GM10266 (cell line): ENCODE measurements around the gene CALML3.
"Not testable (repeated sequence)": the region's sequence is repeated elsewhere in the genome, so short reads cannot be mapped to it uniquely, and the experiment has no call there.

Experiments
- DNase-seq: peaks from one replicate; pipeline ENCODE4 v3.0.0; 2012; ENCODE audit errors: extremely low spot score
- TF ChIP-seq, protein P1 (sequence below): IDR thresholded peaks from 2 replicates; pipeline ENCODE4 v1.5.1; 2012; ENCODE audit warnings: mild to moderate bottlenecking, low read depth; ENCODE audit not compliant: control insufficient read depth, insufficient read depth; ENCODE audit errors: missing control alignments

Gene CALML3

DNA sequence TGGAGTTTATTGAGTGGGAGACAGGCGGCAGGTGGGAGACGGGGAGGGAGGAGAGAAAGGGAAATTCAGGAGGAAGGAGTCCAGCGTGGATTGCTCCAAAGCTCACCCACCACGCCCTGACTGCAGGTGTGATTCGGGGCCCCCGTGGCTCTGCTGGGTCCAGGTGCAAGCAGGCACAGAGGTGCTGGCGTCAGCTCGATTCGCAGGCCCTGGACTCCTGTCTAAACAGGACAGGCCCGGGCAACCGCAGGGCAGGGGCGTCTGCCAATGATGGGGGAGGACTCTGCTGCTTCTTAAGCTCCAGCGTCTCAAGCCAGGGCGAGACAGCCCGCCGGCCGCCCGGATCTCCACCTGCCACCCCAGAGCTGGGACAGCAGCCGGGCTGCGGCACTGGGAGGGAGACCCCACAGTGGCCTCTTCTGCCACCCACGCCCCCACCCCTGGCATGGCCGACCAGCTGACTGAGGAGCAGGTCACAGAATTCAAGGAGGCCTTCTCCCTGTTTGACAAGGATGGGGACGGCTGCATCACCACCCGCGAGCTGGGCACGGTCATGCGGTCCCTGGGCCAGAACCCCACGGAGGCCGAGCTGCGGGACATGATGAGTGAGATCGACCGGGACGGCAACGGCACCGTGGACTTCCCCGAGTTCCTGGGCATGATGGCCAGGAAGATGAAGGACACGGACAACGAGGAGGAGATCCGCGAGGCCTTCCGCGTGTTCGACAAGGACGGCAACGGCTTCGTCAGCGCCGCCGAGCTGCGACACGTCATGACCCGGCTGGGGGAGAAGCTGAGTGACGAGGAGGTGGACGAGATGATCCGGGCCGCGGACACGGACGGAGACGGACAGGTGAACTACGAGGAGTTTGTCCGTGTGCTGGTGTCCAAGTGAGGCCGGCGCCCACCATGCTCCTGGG lies at the start of gene CALML3:
Gene CALML3, plus strand, starts transcription at position 321 of the 920 bp plus-strand sequence. Its CDS starts 125 bp downstream, at position 446.
- no peak for DNase-seq
- TF ChIP-seq, protein P1, sequence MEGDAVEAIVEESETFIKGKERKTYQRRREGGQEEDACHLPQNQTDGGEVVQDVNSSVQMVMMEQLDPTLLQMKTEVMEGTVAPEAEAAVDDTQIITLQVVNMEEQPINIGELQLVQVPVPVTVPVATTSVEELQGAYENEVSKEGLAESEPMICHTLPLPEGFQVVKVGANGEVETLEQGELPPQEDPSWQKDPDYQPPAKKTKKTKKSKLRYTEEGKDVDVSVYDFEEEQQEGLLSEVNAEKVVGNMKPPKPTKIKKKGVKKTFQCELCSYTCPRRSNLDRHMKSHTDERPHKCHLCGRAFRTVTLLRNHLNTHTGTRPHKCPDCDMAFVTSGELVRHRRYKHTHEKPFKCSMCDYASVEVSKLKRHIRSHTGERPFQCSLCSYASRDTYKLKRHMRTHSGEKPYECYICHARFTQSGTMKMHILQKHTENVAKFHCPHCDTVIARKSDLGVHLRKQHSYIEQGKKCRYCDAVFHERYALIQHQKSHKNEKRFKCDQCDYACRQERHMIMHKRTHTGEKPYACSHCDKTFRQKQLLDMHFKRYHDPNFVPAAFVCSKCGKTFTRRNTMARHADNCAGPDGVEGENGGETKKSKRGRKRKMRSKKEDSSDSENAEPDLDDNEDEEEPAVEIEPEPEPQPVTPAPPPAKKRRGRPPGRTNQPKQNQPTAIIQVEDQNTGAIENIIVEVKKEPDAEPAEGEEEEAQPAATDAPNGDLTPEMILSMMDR = no peak

DNA sequence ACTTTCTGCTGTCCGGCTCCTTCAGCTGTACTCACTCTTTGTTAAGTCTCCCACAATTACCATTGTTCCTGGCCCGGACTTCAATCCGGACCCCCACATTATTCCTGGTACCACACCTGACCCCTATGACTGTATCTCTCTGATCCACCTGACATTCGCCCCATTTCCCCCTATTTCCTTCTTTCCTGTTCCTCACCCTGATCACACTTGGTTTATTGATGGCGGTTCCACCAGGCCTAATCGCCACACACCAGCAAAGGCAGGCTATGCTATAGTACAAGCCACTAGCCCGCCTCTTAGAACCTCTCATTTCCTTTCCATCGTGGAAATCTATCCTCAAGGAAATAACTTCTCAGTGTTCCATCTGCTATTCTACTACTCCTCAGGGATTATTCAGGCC lies 49.7 kb upstream of the CALML3 start:
- DNase-seq = not testable (repeated sequence)

DNA sequence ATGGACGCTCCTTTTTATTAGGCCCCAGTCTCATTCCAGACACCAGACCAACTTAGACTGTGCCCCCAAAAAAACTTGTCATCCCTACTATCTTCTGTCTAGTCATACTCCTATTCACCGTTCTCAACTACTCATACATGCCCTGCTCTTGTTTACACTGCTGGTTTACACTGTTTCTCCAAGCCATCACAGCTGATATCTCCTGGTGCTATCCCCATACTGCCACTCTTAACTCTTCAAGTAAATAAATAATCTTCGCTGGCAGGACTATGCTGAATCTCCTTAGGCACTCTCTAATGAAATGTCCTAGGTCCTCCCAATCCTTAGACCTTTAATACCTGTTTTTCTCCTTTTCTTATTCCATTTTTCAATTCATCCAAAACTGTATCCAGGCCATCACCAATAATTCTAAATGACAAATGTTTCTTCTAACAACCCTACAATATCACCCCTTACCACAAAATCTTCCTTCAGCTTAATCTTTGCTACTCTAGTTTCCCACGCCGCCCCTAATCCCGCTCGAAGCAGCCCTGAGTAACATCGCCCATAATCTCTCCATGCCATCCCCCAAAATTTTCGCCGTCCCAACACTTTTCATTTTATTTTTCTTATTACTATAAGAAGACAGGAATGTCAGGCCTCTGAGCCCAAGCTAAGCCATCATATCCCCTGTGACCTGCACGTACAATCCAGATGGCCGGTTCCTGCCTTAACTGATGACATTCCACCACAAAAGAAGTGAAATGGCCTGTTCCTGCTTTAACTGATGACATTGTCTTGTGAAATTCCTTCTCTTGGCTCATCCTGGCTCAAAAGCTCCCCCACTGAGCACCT lies 48.6 kb upstream of the CALML3 start:
- not testable (repeated sequence) for DNase-seq

DNA sequence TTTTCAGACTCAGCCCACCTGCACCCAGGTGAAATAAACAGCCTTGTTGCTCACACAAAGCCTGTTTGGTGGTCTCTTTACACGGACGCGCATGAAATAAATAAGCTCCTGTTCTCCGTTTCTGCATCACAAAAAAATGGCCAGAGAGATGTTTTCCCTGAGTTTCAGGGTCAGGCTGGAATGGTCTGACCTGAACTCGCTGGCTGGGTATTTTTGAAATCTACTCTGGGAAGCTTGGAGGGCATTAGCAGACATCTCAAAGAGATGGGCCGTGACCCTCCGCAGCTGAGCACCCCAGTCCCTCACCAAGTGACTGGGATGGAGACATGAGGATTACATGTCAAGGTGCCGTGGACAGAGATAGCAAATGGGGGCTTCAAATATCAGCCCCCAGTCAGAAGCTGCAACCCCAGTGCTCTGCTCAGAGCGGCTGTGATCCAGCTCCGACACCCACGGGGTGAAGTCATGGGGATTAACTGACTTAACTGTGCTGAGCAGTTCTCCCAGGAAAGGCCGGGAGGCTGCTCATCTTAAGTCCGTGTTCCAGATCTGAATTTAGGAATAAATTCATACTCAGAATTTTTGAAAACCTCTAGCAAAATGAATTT lies 47.7 kb upstream of the CALML3 start:
- TF ChIP-seq, protein P1 = no peak
- DNase-seq = no peak

DNA sequence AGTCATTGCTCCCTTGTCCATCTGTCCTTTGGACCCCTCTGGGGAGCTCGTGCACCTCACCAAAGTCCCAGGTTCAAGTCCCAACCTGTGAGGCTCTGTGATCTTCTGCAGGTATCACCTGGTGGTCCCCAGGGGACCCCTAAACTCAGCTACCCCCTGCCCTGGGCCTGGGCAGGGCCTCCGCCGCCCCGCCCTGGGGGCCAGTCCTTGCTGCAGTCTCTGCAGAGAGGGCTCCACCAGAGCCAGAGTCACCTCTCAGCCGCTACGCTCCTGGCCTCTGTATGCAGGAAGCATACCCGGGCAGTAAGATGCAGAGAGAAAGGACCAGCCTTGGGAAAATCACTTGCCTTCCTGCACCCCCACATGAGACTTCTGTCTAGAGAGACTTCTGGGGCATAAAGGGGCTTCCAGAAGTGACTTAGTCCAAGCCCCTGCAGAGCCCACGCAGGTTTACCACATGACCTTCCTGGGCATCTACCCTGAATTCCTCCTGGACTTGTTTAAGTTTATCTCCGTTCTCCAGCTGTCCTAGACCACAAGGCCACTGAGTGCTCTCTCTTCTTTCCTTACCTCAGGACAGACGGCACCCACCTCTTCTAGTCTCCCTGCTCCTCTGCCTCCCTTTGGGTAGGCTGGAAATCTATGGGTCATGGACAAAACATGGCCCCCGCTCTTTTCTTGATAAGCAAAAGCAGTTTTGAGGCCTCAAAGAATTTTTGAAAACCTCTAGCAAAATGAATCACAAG lies 46.6 kb upstream of the CALML3 start:
- DNase-seq = no peak
- TF ChIP-seq, protein P1 = no peak

DNA sequence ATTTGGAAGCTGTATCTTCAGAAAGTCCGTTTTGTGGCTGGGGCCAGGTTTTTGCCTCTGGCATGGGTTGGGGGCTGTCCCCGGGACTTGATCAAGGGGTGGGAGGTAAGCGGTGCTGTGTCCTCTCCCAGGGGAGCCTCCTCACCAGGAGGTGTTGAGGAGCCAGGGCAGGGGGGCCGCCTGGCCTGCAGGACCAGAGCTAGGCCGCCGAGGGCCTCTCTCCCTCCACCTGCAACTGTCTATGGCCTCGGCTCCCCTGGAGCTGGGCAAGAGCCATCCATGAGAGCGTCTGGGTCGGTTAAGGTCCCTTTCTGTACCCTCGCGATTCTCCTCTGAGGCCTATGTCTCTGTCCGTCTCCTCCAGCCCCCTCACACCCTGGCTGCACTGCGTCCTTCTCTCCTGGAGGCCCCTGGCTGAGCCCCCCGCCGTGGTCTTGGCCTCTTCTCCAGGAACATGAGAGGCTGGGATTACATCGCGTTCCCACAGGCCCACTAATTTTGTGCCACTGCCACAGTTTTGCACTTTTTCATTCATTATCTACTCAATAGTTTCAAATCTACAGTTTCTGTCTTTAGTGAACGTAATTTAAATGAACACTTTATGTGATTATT lies 46.0 kb upstream of the CALML3 start:
- no peak for DNase-seq
- TF ChIP-seq, protein P1 = no peak

DNA sequence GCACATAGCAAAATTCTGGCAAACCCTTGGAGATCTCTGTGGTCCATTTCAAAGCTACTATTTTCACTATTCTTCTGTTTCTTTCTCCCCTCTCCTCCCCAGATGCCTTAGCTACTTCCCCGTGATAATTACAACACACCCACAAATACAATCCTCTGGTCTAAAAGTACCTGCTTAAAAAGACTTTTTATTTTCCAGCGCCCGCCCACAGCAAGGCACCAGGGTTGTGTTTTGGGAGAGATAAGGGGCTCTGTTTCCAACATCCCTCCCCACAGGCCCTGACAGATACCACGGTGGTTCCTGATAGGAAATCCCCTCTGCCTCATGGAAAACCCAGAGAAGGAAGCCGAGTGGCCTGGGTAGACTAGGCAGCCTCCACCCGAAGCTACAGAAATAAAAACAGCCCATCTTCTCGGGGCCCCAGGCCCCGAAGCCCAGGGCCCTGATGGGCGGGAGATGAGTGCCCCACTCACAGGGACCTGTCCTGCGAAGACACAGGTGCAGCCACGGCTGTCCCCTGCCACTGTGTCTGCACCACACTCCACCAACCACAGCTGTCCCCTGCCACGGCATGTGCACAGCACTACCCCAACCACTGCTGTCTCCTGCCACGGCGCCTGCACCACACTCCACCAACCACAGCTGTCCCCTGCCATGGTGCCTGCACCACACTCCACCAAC lies 45.1 kb upstream of the CALML3 start:
- TF ChIP-seq, protein P1 = no peak
- DNase-seq = no peak
